ENCODE measurements around the gene PRDM16.

PRDM16 gene

GRCh38 chr1:3443807-3444206 lies 374.8 kb downstream of the PRDM16 start:
- H3K27ac ChIP-seq (ENCODE audit: low read length): no peak overlapping the region
- H3K9me3 ChIP-seq (replicated peaks; ENCODE audit: insufficient read depth, low read length): no peaks in the 10 kb centered on the region
- H3K27me3 ChIP-seq (replicated peaks; ENCODE audit: insufficient read depth, low read length): peaks cover 94% of the 10 kb centered on the region
- no peak overlapping the region for H3K4me2 ChIP-seq (ENCODE audit: low read depth, low read length)
- no peaks in the 10 kb centered on the region for H3K4me1 ChIP-seq (ENCODE audit: low read length)
- H4K20me1 ChIP-seq (ENCODE audit: insufficient read depth, low read length): no peaks in the 10 kb centered on the region
- TF ChIP-seq CTCF (IDR thresholded peaks at IDR 0.05; ENCODE audit: low read length): no peak
- TF ChIP-seq EZH2phosphoT487 (IDR thresholded peaks at IDR 0.05; ENCODE audit: low read length): no peak
- TF ChIP-seq EZH2 (optimal IDR thresholded peaks at IDR 0.05; ENCODE audit: low read depth, low read length): no peak
- H3F3A ChIP-seq (ENCODE audit: insufficient read depth, low read length): no peaks in the 10 kb centered on the region
- H3K4me3 ChIP-seq (ENCODE audit: low read length): no peak overlapping the region
- DNase-seq: no peak
- no peaks in the 10 kb centered on the region for H3K79me2 ChIP-seq (ENCODE audit: low read length)
- no peak overlapping the region for H2AFZ ChIP-seq (ENCODE audit: low read length)
- H3K36me3 ChIP-seq (replicated peaks; ENCODE audit: insufficient read depth, low read length): no peaks in the 10 kb centered on the region
- no peaks in the 10 kb centered on the region for H3K9me2 ChIP-seq (replicated peaks; ENCODE audit: insufficient read depth, low read length)
- no peak overlapping the region for H3K9ac ChIP-seq (ENCODE audit: low read length)

GRCh38 chr1:3444298-3444697 lies 375.3 kb downstream of the PRDM16 start:
- Histone ChIP-seq H3K4me3 (ENCODE audit: low read length) (no peak overlapping the region), H3K79me2 (ENCODE audit: low read length) (no peaks in the 10 kb centered on the region), H4K20me1 (ENCODE audit: insufficient read depth, low read length) (no peaks in the 10 kb centered on the region), H3K4me2 (ENCODE audit: low read depth, low read length) (no peak overlapping the region), H3K4me1 (ENCODE audit: low read length) (no peaks in the 10 kb centered on the region), H2AFZ (ENCODE audit: low read length) (no peak overlapping the region), H3K9me3 (replicated peaks; ENCODE audit: insufficient read depth, low read length) (no peaks in the 10 kb centered on the region), H3K27ac (ENCODE audit: low read length) (no peak overlapping the region), H3K9ac (ENCODE audit: low read length) (no peak overlapping the region), H3K27me3 (replicated peaks; ENCODE audit: insufficient read depth, low read length) (peaks cover 95% of the 10 kb centered on the region), H3F3A (ENCODE audit: insufficient read depth, low read length) (no peaks in the 10 kb centered on the region), H3K9me2 (replicated peaks; ENCODE audit: insufficient read depth, low read length) (no peaks in the 10 kb centered on the region), H3K36me3 (replicated peaks; ENCODE audit: insufficient read depth, low read length) (no peaks in the 10 kb centered on the region)
- TF ChIP-seq CTCF (IDR thresholded peaks at IDR 0.05; ENCODE audit: low read length) (no peak), EZH2phosphoT487 (IDR thresholded peaks at IDR 0.05; ENCODE audit: low read length) (no peak), EZH2 (optimal IDR thresholded peaks at IDR 0.05; ENCODE audit: low read depth, low read length) (no peak)
- DNase-seq: no peak

GRCh38 chr1:3444736-3445135 lies 375.7 kb downstream of the PRDM16 start:
- Histone ChIP-seq H3F3A (ENCODE audit: insufficient read depth, low read length) (no peaks in the 10 kb centered on the region), H4K20me1 (ENCODE audit: insufficient read depth, low read length) (no peaks in the 10 kb centered on the region), H3K36me3 (replicated peaks; ENCODE audit: insufficient read depth, low read length) (no peaks in the 10 kb centered on the region), H3K4me3 (ENCODE audit: low read length) (no peak overlapping the region), H3K9ac (ENCODE audit: low read length) (no peak overlapping the region), H3K9me2 (replicated peaks; ENCODE audit: insufficient read depth, low read length) (no peaks in the 10 kb centered on the region), H3K4me1 (ENCODE audit: low read length) (no peaks in the 10 kb centered on the region), H2AFZ (ENCODE audit: low read length) (no peak overlapping the region), H3K27me3 (replicated peaks; ENCODE audit: insufficient read depth, low read length) (peaks cover 96% of the 10 kb centered on the region), H3K4me2 (ENCODE audit: low read depth, low read length) (no peak overlapping the region), H3K9me3 (replicated peaks; ENCODE audit: insufficient read depth, low read length) (no peaks in the 10 kb centered on the region), H3K27ac (ENCODE audit: low read length) (no peak overlapping the region), H3K79me2 (ENCODE audit: low read length) (no peaks in the 10 kb centered on the region)
- DNase-seq: no peak
- TF ChIP-seq EZH2phosphoT487 (IDR thresholded peaks at IDR 0.05; ENCODE audit: low read length) (no peak), EZH2 (optimal IDR thresholded peaks at IDR 0.05; ENCODE audit: low read depth, low read length) (no peak), CTCF (IDR thresholded peaks at IDR 0.05; ENCODE audit: low read length) (no peak)
